Endothelial cell of hepatic sinusoid (primary cell): ENCODE results near the gene ADPRM.
"Not testable (repeated sequence)": the region's sequence is repeated elsewhere in the genome, so short reads cannot be mapped to it uniquely, and the experiment has no call there.

Experiments used
- in situ Hi-C: cut with HindIII; loops from 2 replicates; pipeline ENCODE4 v1.10.0; 2017; ENCODE audit warnings: low sequenced_read_pairs

The ADPRM gene, protein sequence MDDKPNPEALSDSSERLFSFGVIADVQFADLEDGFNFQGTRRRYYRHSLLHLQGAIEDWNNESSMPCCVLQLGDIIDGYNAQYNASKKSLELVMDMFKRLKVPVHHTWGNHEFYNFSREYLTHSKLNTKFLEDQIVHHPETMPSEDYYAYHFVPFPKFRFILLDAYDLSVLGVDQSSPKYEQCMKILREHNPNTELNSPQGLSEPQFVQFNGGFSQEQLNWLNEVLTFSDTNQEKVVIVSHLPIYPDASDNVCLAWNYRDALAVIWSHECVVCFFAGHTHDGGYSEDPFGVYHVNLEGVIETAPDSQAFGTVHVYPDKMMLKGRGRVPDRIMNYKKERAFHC

DNA sequence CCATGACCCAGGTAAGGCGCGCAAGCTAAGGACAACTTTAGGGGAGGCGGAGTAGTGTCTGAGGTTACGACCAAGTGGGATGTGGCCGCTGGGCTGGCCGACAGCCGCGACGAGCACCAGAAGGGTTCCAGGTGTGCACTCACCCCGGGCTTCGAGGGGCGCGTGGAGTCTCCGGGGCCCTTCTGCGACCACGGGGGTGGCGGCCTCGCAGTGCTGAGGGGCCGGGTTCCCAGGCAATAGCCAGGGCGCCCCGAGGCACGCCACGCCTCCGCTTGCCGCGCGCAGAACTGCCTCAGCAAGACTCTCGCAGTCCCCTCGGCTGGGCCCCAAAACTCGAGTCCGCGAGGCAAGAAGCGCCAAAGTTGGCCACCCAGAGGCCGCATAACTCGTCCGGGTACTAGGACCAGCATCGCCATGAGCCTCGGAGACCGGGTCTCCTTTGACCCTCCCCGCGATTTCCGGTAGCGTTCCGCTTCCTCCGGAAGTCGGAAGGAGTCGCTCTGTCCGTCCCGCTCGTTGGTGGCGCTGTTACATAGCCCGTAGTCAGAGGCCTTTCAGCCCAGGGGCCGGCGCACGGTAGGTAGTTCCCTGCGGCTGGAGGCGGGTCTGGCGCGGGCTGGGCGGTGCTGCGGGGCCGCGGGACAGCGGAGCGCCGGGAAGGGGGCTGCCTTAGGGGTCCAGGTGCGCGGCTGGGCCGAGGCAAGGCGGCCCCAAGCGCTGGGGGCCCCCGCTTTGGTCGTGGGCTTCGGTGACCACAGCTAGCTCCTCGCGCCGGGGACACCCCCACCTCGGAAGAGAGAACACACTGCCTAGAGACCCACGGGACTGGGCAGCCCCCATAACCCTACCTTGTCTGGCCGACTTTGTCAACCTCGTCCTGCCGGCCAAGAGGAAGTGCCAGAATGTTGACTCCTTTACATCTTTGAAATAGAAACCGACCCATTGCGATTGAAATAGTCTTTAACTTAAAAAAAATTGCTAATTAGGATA, at the start of gene ADPRM, which contains the start of gene SCO1:
ADPRM (plus strand) TSS at position 503 of the 990 bp plus-strand sequence. CDS start 7,333 bp downstream, outside the sequence.
SCO1 (minus strand) TSS at position 442 of the 990 bp plus-strand sequence; CDS start at position 416, 26 bp downstream.
- in situ Hi-C loops, result no loop called here

DNA sequence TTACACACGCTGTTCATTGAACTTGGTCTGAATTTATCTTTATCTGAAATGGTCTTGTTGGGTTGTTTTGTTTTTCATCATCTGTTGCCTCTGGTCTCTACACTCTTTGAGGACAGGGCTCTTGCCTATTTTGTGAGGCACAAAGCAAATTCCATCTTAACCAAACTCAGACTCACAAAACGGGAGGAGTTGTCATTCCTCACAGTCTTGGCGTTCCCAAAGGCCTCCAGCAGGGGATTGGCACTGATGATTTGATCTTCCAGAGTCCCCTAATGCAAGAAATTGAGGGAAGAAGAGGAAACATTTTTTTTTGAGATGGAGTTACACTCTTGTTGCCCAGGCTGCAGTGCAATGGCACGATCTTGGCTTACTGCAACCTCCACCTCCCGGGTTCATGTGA, 49.0 kb upstream of the ADPRM start:
- in situ Hi-C loops, result no loop called here

DNA sequence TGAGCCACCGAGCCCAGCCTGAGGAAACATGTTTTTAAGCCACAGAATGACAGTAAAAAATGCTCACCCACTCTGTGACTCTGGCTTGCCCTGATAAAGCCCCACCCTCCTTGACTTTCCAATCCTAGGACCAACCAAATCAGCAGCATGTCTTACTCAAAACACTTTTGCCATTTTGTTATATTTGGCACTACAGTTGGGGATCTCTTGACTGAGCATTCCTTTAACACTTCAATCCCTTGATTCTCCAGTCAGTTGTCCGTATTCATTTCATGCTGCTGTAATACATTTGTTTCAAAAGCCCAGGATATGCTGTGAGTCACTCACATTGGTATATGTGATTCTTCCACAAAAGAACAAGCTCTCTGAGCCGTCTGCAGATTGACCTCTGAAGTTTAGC, 48.4 kb upstream of the ADPRM start:
- in situ Hi-C loops, result no loop called here

DNA sequence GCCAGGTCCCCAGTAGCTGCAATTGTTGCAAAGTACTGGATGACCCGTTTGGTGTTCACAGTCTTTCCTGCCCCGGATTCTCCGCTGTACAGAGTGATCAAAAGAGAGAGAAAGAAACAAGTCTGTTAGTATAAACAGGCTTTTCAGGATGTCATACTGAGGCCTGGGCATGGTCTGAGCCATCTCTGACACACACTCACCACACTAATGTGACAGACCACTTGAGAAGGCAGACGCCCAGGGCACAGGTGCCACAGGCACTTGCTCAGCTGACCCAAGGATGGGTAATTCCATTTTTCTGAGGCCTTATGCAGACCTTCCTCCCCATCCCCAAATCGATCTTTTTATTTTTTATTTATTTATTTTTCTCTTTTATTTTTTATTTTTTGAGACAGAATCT, 47.8 kb upstream of the ADPRM start:
- in situ Hi-C loops, result no loop called here

DNA sequence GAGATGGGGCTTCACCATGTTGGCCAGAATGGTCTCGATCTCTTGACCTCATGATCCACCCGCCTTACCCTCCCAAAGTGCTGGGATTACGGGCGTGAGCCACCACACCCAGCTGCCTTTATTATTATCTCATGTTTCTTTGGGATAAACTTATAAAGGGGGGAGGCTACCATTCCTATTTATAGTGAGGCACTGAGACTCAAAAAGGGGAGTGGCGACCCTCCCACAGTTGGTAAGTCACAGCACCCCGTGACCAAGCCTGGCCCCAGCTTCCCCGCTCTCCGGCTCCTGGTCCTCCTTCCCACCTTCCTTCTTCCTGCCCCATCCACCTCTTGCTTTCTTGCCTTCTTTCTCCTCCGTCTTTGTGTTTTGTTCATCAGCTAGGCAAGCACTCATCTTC, 45.5 kb upstream of the ADPRM start:
- in situ Hi-C loops, result no loop called here

DNA sequence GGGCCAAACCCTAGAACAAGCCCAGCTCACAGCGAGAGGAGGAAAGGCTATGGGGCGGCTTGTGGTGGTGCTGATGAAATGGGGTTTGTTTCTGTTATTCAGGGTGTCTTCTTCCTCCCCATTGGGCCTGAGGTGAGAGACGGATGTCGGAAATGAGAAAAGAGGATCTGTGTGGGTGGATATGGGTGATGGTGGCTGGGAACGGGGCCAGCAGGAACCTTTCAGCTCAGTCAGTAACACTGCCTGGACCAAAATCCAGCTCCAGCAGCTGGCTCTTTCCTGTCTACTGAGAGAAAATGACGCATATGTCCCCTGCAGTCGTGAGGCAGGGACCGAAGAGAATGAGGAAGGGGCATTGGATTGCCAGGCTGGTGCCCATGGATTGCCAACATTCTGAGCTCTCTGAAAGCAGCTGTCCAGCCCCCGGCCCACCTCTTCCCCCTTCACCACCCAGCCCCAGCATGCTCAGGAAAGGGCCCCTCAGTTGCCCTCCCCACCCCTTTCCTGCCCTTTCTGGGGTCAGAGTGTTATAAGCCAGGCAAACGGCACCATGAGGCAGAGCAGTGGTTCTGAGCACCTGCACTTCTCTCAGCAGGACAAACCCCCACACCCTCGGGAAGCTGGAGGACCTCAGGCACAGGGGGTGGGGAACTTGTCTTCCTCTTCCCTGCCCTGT, 44.3 kb upstream of the ADPRM start:
- in situ Hi-C loops, result no loop called here

DNA sequence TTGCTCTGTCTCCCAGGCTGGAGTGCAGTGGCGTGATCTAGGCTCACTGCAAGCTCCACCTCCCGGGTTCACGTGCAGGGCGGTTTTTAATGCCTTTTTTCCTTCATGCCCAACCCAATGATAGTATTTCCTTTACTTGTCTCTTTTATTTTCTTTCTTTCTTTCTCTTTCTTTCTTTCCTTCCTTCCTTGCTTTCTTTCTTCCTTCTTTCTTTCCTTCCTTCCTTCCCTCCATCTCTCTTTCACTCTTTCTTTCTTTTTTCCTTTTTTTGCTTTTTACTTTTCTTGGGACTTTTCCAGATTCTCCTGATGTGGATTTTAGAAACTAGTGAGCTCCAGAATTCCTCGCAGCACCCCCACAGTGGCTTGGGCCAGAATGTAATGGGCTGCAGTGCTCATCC, 43.4 kb upstream of the ADPRM start:
- in situ Hi-C loops, result no loop called here

DNA sequence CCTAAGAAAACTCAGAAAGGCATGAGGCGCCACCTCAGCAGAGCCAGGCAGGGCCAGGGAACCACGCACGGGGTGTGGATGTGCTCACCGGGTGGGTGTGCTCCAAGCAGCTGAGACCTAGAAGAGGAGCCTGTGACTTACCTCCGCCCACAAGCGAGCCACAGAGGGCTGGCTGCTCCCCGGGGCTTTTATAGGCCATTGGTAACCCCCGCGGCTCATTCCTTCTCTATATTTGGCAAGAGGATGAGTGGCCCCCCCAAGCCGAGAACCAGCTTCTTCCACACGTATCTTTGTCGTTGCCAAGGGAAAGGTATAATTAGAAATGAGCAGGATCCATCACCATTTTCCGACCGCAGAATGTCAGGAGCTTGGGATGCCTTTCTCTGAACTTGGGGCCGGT, 40.2 kb upstream of the ADPRM start, which contains the start of gene MYH3:
MYH3 (minus strand) TSS at position 162 of the 400 bp plus-strand sequence. CDS start 2,245 bp downstream, outside the sequence.
- in situ Hi-C loops, result no loop called here

DNA sequence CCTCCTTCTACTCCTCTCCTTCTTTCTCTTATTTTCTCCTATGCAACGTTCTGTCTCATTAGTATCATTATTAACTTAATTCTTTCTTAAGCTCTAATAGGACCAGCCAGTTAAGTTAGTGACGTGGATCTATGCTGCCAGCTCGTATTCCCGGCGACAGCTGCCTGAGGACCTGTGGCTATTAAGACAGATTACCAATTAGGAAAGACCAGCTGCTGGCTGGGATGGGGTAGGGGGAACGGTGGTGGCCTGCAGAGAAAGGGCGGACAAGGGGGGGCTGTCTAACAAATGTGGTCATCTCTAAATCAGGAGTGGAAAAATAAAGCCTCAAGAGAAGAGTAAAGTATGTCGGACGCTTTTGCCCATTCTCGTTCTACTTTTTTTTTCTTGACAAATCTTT, 39.5 kb upstream of the ADPRM start:
- in situ Hi-C loops, result no loop called here

DNA sequence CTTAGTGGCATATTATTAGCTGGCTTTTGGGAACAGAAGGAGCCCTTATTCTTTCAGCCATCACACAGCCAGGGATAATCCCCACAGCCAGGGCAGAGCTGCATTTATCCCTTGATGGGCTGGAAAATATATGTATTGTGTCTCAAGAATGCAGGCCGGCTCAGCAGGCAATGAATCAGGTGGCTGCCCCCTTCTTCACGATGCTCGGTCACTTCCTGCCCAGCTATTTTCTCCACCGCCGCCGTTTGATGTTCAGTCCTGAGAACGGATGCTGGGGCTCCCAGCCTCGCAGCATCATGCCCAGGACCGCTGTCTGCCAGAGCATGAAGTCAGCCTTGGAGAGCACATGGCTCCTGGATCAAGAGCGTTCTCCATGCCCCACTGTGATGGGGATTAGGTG, 36.0 kb upstream of the ADPRM start:
- in situ Hi-C loops, result no loop called here

DNA sequence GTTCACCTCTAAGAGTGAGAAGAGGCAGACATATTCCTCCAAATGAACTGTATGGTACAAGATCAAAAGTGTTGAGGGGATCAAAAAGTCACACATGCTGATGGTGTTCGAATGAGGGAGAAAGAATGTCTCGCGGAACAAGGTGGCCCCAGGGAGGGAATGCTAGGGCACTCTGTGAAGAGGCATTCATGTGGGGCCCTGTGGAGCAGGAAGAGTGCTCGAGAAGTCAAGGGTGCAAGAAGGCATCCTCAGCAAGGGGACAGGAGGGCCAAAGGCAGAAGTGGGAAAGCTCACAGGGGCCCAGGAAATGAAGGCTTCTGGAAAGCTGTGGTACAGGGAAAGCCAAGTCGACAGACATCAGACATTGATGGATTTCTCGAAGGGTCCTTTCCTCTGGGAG, 34.2 kb upstream of the ADPRM start:
- in situ Hi-C loops, result no loop called here

DNA sequence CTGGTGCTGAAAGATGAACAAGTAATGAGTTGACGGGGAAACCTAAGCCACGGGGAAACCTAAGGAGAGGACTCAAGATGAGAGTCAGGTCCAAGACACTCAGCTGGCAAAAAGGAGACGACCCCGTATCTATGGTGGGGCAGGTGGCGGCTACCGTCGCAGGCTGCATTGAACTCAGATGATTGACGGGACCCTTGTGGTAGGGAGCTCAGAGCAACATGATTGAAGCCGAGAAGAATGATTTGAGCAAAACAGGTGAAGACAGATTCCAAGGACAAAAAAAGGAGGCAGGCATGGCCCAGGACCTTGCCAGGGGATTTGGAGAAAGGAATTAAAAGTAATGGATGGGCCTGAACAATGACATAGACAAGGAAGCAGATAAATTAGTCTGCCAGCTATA, 32.8 kb upstream of the ADPRM start:
- in situ Hi-C loops, result no loop called here

DNA sequence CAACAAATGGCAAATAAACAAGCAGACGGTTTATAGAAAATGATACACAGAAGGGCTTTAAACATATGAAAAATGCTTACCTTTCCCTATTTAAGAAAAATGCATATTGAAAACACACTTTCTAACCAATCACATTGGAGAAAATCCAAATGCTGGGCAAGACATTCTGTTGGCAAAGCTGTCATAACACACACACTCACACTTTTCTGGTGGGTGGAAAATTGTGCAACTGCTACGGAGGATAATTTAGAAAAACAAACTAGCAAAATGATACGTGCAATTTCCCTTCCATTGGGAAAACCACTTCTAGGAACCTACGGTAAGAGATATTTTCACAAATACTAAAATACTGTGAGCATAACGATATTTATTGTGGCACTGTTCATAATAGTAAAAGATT, 30.5 kb upstream of the ADPRM start:
- in situ Hi-C loops, result no loop called here

DNA sequence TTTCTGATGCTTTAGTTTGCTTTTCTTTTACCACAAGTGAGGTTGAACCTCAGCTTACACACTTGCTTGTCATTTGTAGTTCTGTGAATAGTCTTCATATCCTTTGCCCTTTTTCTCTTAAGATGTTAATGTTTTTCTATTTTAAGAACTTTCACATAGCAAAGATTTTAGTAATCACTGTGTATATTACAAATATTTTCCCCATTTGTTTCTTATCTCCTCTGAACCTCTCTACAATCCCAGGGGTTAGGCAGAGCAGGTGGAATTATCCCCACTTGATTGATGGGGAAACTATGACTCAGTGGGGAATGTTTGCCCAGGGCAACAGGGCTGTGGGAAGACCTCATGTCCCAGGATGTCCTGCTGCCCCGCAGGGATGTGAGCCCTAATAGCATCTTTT, 28.6 kb upstream of the ADPRM start:
- in situ Hi-C loops, result no loop called here

DNA sequence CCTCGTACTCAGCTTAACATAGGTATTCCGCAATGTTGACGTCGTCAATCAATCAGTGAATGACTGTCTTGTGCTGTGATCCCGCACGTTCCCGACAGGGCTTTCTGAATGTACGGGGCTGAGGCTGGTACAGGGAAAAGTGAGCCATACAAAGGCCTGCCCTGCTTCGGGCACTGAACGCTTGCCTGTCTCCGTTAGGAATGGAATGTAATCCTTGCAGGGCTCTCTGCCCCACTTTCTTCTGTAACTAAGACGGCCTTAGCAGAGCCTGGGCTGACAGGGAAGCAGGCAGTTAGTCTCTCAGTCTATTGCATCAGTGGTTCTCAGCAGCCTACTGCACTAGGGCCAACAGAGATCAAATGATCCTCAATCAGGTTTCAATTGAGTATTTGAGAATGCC, 24.1 kb upstream of the ADPRM start:
- in situ Hi-C loops, result no loop called here

DNA sequence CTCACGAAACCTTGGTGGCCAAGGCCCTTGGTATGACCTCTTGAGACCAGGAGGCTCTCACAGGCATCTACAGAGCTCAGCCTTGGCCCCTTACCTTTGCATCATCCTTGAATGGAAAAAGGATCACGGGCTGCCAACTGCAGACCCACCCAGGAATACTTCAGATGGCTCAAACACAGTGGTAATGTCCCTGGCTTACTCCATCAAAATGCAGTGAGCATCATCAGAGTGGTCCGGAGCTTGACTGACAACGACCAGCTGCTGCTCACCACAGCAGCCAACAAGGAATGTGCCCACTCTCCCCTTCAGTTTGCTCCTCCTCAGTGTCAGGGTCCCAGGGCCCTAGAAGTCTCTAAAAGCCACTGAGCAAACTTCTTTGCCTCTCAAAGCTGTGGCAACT, 22.7 kb upstream of the ADPRM start:
- in situ Hi-C loops, result loop anchor here (5.0 kb wide), 1 partner anchor 32 kb away; no protein-coding TSS in a partner anchor

DNA sequence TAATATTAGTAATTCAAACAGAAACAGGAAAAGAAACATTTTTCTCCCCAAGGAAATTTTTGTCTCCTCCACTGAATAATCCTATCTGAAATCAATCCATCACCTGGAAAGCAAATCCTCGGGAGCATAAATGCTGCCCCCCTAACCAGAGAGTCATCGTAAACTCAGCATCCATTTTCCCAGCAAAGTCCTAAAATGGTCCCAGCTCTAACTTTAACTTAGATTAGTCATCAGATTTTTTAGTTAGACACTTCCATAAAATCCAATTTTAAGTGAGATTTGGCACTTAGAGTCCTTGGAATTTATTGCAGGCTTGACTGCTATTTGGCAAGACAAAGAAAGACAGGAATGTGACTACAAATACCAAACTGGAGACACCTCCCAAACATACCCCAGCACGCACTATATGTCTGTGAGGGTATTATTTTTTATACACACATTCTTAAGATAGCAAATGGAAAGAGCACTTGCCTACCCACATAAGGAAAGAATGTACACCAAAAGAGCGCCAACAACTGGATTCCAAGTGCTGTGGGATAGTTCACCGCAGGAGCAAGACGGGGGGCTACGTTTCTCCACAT, 15.4 kb upstream of the ADPRM start:
- in situ Hi-C loops, result no loop called here

DNA sequence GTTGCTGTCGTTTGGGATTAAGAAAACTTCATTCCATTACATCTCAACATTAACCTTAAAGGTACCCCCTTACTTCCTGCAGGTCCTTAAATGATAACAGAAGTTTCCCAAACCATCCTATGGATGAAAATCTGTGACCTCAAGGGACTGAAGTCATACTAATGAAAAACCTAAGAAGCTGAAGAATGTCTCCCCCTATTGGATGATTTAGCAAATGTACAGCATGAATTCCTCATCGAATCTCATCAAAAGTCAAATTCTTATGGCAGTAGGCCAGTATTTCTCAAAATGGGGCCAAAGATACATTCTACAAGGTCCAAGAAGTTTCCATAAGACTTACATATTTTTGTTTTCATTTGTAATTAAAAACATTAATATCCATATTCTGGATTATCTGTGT, 13.5 kb upstream of the ADPRM start:
- in situ Hi-C loops, result no loop called here

DNA sequence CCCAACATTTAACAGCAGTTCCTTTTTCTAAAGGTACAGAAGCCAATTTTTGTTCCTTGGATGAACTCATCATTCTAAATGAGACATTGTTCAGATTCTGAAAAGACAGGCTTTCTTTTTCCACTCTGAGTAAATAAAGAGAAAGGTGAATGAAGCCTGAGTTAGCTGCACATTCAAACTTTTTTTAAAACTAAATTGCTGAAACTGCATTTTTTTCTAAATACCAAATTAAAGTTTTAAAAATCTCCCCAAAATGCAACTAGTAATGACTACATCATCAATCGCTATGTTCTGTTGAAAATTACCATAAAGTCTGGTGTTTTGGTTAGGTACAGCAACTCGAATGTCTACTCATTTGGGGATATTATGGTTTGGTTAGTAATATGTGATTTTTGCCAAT, 9.9 kb upstream of the ADPRM start:
- in situ Hi-C loops, result no loop called here

DNA sequence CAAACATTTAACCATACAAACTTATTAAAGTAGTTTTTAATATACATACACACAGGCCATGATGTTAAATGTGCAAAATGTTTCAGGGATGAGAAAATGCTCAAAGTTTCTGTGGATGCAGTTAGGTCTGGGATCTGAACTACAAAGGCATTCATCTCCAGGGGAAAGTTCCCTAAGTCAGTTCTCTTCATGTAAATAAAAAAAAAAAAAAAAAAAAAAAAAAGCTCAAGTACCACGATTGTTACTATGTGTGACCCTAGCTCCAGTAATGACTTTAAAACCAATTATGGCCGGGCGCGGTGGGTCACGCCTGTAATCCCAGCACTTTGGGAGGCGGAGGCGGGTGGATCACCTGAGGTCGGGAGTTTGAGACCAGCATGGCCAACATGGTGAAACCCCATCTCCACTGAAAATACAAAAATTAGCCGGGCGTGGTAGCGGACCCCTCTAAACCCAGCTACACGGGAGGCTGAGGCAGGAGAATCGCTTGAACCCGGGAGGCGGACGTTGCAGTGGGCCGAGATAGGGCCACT, 1.5 kb upstream of the ADPRM start:
- in situ Hi-C loops, result not testable (repeated sequence)
